Measurements from ENCODE around the gene HAAO. TPM values are rescaled to one million over a fixed set of nuclear protein-coding genes. Genes with fewer than 3 reads are reported as not detected.
"Not testable (repeated sequence)": the region's sequence is repeated elsewhere in the genome, so short reads cannot be mapped to it uniquely, and the experiment has no call there.

Gene HAAO
- total RNA-seq, 1 donor from 2014 or later, result 6.4 TPM

DNA sequence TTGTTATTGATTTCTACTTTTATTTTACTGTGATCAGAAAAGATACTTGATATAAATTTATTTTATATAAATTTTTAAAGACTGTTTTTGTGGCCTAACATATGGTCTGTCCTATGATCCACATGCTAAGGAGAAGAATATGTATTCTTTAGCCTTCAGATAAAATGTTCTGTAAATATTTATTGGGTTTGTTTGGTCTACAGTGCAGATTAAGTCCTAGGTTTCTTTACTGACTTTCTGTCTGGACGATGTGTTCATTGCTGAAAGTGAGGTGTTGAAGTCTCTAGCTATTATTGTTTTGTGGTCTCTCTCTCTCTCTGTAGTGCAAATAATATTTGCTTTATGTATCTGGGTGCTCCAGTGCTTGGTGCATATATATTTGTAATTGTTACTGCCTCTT, 58.5 kb downstream of the HAAO start:
- Histone ChIP-seq H3K27ac (no peak overlapping the region), H3K36me3 (no peaks in the 10 kb centered on the region), H3K27me3 (no peaks in the 10 kb centered on the region), H3K4me3 (no peak overlapping the region), H3K4me1 (no peaks in the 10 kb centered on the region), H3K9me3 (peaks cover 5% of the 10 kb centered on the region)
- intact Hi-C loops (cut with DNase I), result no loop called here
- ATAC-seq (no peak), DNase-seq (no peak)
- TF ChIP-seq, protein P1, sequence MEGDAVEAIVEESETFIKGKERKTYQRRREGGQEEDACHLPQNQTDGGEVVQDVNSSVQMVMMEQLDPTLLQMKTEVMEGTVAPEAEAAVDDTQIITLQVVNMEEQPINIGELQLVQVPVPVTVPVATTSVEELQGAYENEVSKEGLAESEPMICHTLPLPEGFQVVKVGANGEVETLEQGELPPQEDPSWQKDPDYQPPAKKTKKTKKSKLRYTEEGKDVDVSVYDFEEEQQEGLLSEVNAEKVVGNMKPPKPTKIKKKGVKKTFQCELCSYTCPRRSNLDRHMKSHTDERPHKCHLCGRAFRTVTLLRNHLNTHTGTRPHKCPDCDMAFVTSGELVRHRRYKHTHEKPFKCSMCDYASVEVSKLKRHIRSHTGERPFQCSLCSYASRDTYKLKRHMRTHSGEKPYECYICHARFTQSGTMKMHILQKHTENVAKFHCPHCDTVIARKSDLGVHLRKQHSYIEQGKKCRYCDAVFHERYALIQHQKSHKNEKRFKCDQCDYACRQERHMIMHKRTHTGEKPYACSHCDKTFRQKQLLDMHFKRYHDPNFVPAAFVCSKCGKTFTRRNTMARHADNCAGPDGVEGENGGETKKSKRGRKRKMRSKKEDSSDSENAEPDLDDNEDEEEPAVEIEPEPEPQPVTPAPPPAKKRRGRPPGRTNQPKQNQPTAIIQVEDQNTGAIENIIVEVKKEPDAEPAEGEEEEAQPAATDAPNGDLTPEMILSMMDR (IDR thresholded peaks at IDR 0.05), result no peak

DNA sequence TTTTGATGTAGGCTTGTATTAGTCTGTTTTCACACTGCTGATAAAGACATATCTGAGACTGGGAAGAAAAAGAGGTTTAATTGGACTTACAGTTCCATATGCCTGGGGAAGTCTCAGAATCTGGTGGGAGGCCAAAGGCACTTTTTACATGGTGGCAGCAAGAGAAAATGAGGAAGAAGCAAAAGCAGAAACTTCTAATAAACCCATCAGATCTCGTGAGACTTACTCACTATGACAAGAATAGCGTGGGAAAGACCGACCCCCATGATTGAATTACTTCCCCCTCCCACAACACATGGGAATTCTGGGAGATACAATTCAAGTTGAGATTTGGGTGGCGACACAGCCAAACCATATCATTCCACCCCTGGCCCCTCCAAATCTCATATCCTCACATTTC, 61.1 kb downstream of the HAAO start:
- H3K27ac ChIP-seq; H3K27me3 ChIP-seq; DNase-seq; H3K4me1 ChIP-seq; ATAC-seq; H3K36me3 ChIP-seq; intact Hi-C loops (cut with DNase I); H3K9me3 ChIP-seq; H3K4me3 ChIP-seq: not testable (repeated sequence)

- TF ChIP-seq, protein P1 (IDR thresholded peaks at IDR 0.05), result no peak
- ATAC-seq (no peak), DNase-seq (no peak)
- Histone ChIP-seq H3K4me1 (no peaks in the 10 kb centered on the region), H3K36me3 (no peaks in the 10 kb centered on the region), H3K4me3 (no peak overlapping the region), H3K27me3 (no peaks in the 10 kb centered on the region), H3K9me3 (no peaks in the 10 kb centered on the region), H3K27ac (no peak overlapping the region)
- intact Hi-C loops (cut with DNase I), result no loop called here
Observed at GRCh38 chr2:42726680-42727079, 65.7 kb downstream of the HAAO start.

- Histone ChIP-seq H3K9me3 (no peaks in the 10 kb centered on the region), H3K36me3 (no peaks in the 10 kb centered on the region), H3K27me3 (no peaks in the 10 kb centered on the region), H3K27ac (no peak overlapping the region), H3K4me3 (no peak overlapping the region), H3K4me1 (no peaks in the 10 kb centered on the region)
- DNase-seq (no peak), ATAC-seq (peak; percentile 75)
- TF ChIP-seq, protein P1 (IDR thresholded peaks at IDR 0.05), result no peak
- intact Hi-C loops (cut with DNase I), result no loop called here
Observed at GRCh38 chr2:42725657-42726056, 66.7 kb downstream of the HAAO start.

DNA sequence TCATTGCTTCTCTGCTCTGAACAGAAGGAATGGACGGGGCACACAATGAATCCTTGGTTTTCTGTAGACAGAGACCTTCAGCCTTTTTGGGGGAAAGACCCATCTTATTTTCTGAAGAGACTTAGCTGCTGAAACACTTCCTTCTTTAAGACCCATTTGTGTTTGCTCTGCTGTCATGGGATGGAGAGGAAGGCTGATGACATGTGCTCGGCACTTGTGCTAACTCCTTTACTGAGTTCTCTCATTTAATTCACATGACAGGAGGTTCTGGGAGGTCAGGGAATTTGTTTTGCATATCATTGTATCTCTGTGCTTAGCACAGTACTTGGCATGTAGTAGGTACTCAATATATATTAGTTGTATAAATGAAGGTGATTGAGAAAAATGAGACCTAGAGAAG, 67.5 kb downstream of the HAAO start:
- no peaks in the 10 kb centered on the region for H3K4me1 ChIP-seq
- no peaks in the 10 kb centered on the region for H3K27me3 ChIP-seq
- peak; percentile 44 for ATAC-seq
- DNase-seq, result no peak
- no peaks in the 10 kb centered on the region for H3K36me3 ChIP-seq
- TF ChIP-seq, protein P1 (IDR thresholded peaks at IDR 0.05), result no peak
- no peak overlapping the region for H3K27ac ChIP-seq
- intact Hi-C loops (cut with DNase I), result no loop called here
- no peak overlapping the region for H3K4me3 ChIP-seq
- H3K9me3 ChIP-seq, result no peaks in the 10 kb centered on the region

GRCh38 chr2:42723465-42723864, 68.9 kb downstream of the HAAO start:
- Histone ChIP-seq H3K4me3 (no peak overlapping the region), H3K36me3 (no peaks in the 10 kb centered on the region), H3K27me3 (no peaks in the 10 kb centered on the region), H3K9me3 (no peaks in the 10 kb centered on the region), H3K4me1 (no peaks in the 10 kb centered on the region), H3K27ac (no peak overlapping the region)
- DNase-seq (no peak), ATAC-seq (no peak)
- TF ChIP-seq, protein P1 (IDR thresholded peaks at IDR 0.05), result no peak
- intact Hi-C loops (cut with DNase I), result no loop called here

All from upper lobe of right lung (tissue), 1 donor.